Gastroesophageal sphincter (tissue), 3 donors: ENCODE data around the gene MPI.

Source experiments
- CTCF ChIP-seq, 4 experiments: fragments of 200-600 bp in 2 of 4; fragments of 450-650 bp in 2 of 4; sonication (generic) in 1 of 4; IDR thresholded peaks; one replicate each; pipeline ENCODE4 v1.5.1; 2017 to 2019; ENCODE audit warnings: antibody characterized with exemption in 4 of 4, mild to moderate bottlenecking in 2 of 4, moderate library complexity in 2 of 4
- POLR2A ChIP-seq, 2 donors: fragments of 450-650 bp; IDR thresholded peaks; one replicate each; pipeline ENCODE4 v1.6.1; 2017; ENCODE audit warnings: antibody characterized with exemption in 2 of 2, mild to moderate bottlenecking in 2 of 2, moderate library complexity in 1 of 2

GRCh38 chr15:74850393-74850792, 39.4 kb upstream of the MPI start:
- no peak for TF ChIP-seq CTCF (IDR thresholded peaks at IDR 0.05)
- no peak for TF ChIP-seq POLR2A (IDR thresholded peaks at IDR 0.05)
